ENCODE data around the gene FLG2. TPM values are rescaled to one million over a fixed set of nuclear protein-coding genes. Genes with fewer than 3 reads are reported as not detected.

FLG2 gene
- total and polyA plus RNA-seq, 3 donors from 2014 or later = 0.03 to 0.31 (median 0.08) TPM

- intact Hi-C loops (cut with DNase I; ENCODE audit: low total_unique reads) = no loop called here
- no peak for TF ChIP-seq CTCF (IDR thresholded peaks at IDR 0.05)
- TF ChIP-seq POLR2A (IDR thresholded peaks at IDR 0.05) = no peak
- no peaks in the 10 kb centered on the region for H3K9me3 ChIP-seq
- no peaks in the 10 kb centered on the region for H3K4me1 ChIP-seq
- no peaks in the 10 kb centered on the region for H3K36me3 ChIP-seq (ENCODE audit: low read depth, missing control alignments)
- no peak for DNase-seq
- H3K27me3 ChIP-seq = no peaks in the 10 kb centered on the region
- H3K27ac ChIP-seq = no peak overlapping the region
- H3K4me3 ChIP-seq = no peak overlapping the region
- WGBS, 2 donors = 79 to 91% methylated on average over 3 of the region's 3 CpGs
Observed at GRCh38 chr1:152374451-152374850, 14.6 kb upstream of the FLG2 start.

- TF ChIP-seq CTCF (IDR thresholded peaks at IDR 0.05) (no peak), POLR2A (IDR thresholded peaks at IDR 0.05) (no peak)
- Histone ChIP-seq H3K36me3 (ENCODE audit: low read depth, missing control alignments) (no peaks in the 10 kb centered on the region), H3K4me3 (no peak overlapping the region), H3K9me3 (no peaks in the 10 kb centered on the region), H3K27ac (no peak overlapping the region), H3K4me1 (no peaks in the 10 kb centered on the region), H3K27me3 (no peaks in the 10 kb centered on the region)
- intact Hi-C loops (cut with DNase I; ENCODE audit: low total_unique reads) = no loop called here
- DNase-seq = no peak
- 81 to 96% methylated on average over 1 of the region's 1 CpG for WGBS, 2 donors
Observed at GRCh38 chr1:152372672-152373071, 12.9 kb upstream of the FLG2 start.

GRCh38 chr1:152367436-152367835, 7.6 kb upstream of the FLG2 start:
- H3K36me3 ChIP-seq (ENCODE audit: low read depth, missing control alignments) = no peaks in the 10 kb centered on the region
- intact Hi-C loops (cut with DNase I; ENCODE audit: low total_unique reads) = no loop called here
- WGBS, 2 donors = 42 to 47% methylated on average over 1 of the region's 1 CpG
- H3K9me3 ChIP-seq = no peaks in the 10 kb centered on the region
- no peak overlapping the region for H3K4me3 ChIP-seq
- H3K4me1 ChIP-seq = no peaks in the 10 kb centered on the region
- no peaks in the 10 kb centered on the region for H3K27me3 ChIP-seq
- DNase-seq = no peak
- H3K27ac ChIP-seq = no peak overlapping the region
- no peak for TF ChIP-seq CTCF (IDR thresholded peaks at IDR 0.05)
- no peak for TF ChIP-seq POLR2A (IDR thresholded peaks at IDR 0.05)

GRCh38 chr1:152356736-152357135, 3.1 kb downstream of the FLG2 start:
- intact Hi-C loops (cut with DNase I; ENCODE audit: low total_unique reads) = no loop called here
- TF ChIP-seq POLR2A (IDR thresholded peaks at IDR 0.05) (no peak), CTCF (IDR thresholded peaks at IDR 0.05) (no peak)
- no peaks in the 10 kb centered on the region for H3K4me1 ChIP-seq
- no peaks in the 10 kb centered on the region for H3K9me3 ChIP-seq
- 30 to 96% methylated on average over 1 of the region's 1 CpG for WGBS, 2 donors
- DNase-seq = no peak
- no peak overlapping the region for H3K4me3 ChIP-seq
- H3K27me3 ChIP-seq = no peaks in the 10 kb centered on the region
- no peak overlapping the region for H3K27ac ChIP-seq
- no peaks in the 10 kb centered on the region for H3K36me3 ChIP-seq (ENCODE audit: low read depth, missing control alignments)

GRCh38 chr1:152349611-152350010, 10.2 kb downstream of the FLG2 start:
- 95% methylated on average over 2 of the region's 2 CpGs for WGBS, 2 donors
- DNase-seq = no peak
- H3K4me1 ChIP-seq = no peaks in the 10 kb centered on the region
- no peak overlapping the region for H3K4me3 ChIP-seq
- intact Hi-C loops (cut with DNase I; ENCODE audit: low total_unique reads) = no loop called here
- TF ChIP-seq CTCF (IDR thresholded peaks at IDR 0.05) (no peak), POLR2A (IDR thresholded peaks at IDR 0.05) (no peak)
- H3K36me3 ChIP-seq (ENCODE audit: low read depth, missing control alignments) = no peaks in the 10 kb centered on the region
- H3K27me3 ChIP-seq = no peaks in the 10 kb centered on the region
- no peak overlapping the region for H3K27ac ChIP-seq
- H3K9me3 ChIP-seq = no peaks in the 10 kb centered on the region
